Calu3 (cell line): ENCODE measurements around the gene TAPT1. TPM values are rescaled to one million over a fixed set of nuclear protein-coding genes. Genes with fewer than 3 reads are reported as not detected.

Source experiments
- BruUV-seq: library from RNA; stranded (reverse); fragments of 400-500 nt; replicated peaks from 2 replicates; lab custom pipeline; 2021; lab: Mats Ljungman, UMichigan
- CTCF ChIA-PET: fragments of 300-600 bp; sonication (Branson Sonifier 250); formaldehyde crosslinking; loops from one replicate; lab custom pipeline; 2022; ENCODE audit warnings: antibody characterized with exemption; lab: Charles Lee
- DNase-seq: peaks from one replicate; pipeline ENCODE4 v3.0.0; 2022
- H3K27ac Mint-ChIP-seq: one replicate; pipeline ENCODE4 v1.8.0; 2022; ENCODE audit warnings: mixed read lengths; ENCODE audit not compliant: unreplicated experiment
- H3K27me3 Mint-ChIP-seq: one replicate; pipeline ENCODE4 v1.8.0; 2022; ENCODE audit warnings: mixed read lengths; ENCODE audit not compliant: unreplicated experiment
- H3K36me3 Mint-ChIP-seq: one replicate; pipeline ENCODE4 v1.8.0; 2022; ENCODE audit warnings: mild to moderate bottlenecking, moderate library complexity, mixed read lengths; ENCODE audit not compliant: insufficient read depth, unreplicated experiment
- H3K4me1 Mint-ChIP-seq: one replicate; pipeline ENCODE4 v1.8.0; 2022; ENCODE audit warnings: mild to moderate bottlenecking, low read depth, mixed read lengths; ENCODE audit not compliant: unreplicated experiment
- H3K4me3 Mint-ChIP-seq: one replicate; pipeline ENCODE4 v1.8.0; 2022; ENCODE audit warnings: mild to moderate bottlenecking, low read depth, moderate library complexity, mixed read lengths; ENCODE audit not compliant: unreplicated experiment
- H3K9me3 Mint-ChIP-seq: one replicate; pipeline ENCODE4 v1.8.0; 2022; ENCODE audit warnings: low read depth, mixed read lengths; ENCODE audit not compliant: unreplicated experiment
- CTCF ChIP-seq: fragments of 200-600 bp; IDR thresholded peaks from one replicate; pipeline ENCODE4 v1.8.0; 2022; ENCODE audit warnings: antibody characterized with exemption; ENCODE audit not compliant: unreplicated experiment
- intact Hi-C: fragments of 100-400 bp; cut with micrococcal nuclease; formaldehyde crosslinking; loops from one replicate; pipeline ENCODE4 v1.10.0; 2022; ENCODE audit not compliant: unreplicated experiment
- total RNA-seq: library from RNA; stranded (reverse); gene quantifications from 2 replicates; pipeline ENCODE4 v1.2.3, GENCODE V29; 2022

Gene TAPT1
- total RNA-seq, 1 experiment from 2014 or later: 31.5 TPM

GRCh38 chr4:16125571-16126445 is 100.5 kb downstream of the TAPT1 start:
- Mint-ChIP-seq H3K27ac (no peak overlapping the region), H3K4me1 (peaks cover 20% of the 10 kb centered on the region), H3K36me3 (peaks cover 4% of the 10 kb centered on the region), H3K4me3 (no peak overlapping the region), H3K9me3 (no peaks in the 10 kb centered on the region), H3K27me3 (no peaks in the 10 kb centered on the region)
- no peak for TF ChIP-seq CTCF
- CTCF ChIA-PET: no interaction called here
- BruUV-seq: no TSS peak
- intact Hi-C loops: no loop called here
- no peak for DNase-seq

GRCh38 chr4:16124232-16124631 is 102.0 kb downstream of the TAPT1 start:
- H3K27ac Mint-ChIP-seq: peak overlapping the region; percentile 57
- intact Hi-C loops: loop anchor here (5.0 kb wide), 1 partner anchor 42 kb away; the partner anchor contains the start of gene PROM1
- H3K4me1 Mint-ChIP-seq: peaks cover 22% of the 10 kb centered on the region
- no peak for TF ChIP-seq CTCF
- peaks cover 4% of the 10 kb centered on the region for H3K36me3 Mint-ChIP-seq
- DNase-seq: no peak
- no peak overlapping the region for H3K4me3 Mint-ChIP-seq
- CTCF ChIA-PET: interaction anchor here (0.8 kb wide), 1 partner anchor 72 kb away, joined by 5 read pairs; no protein-coding TSS in a partner anchor
- H3K9me3 Mint-ChIP-seq: no peaks in the 10 kb centered on the region
- H3K27me3 Mint-ChIP-seq: no peaks in the 10 kb centered on the region
- no TSS peak for BruUV-seq

GRCh38 chr4:16123356-16124084 is 102.8 kb downstream of the TAPT1 start:
- Mint-ChIP-seq H3K36me3 (peaks cover 4% of the 10 kb centered on the region), H3K4me1 (peaks cover 18% of the 10 kb centered on the region), H3K4me3 (no peak overlapping the region), H3K27me3 (no peaks in the 10 kb centered on the region), H3K27ac (peak overlapping the region; percentile 57), H3K9me3 (no peaks in the 10 kb centered on the region)
- intact Hi-C loops: loop anchor here (1.0 to 5.0 kb wide), 3 partner anchors 18 to 89 kb away; partner anchors contain the start of gene PROM1
- no TSS peak for BruUV-seq
- TF ChIP-seq CTCF: no peak
- CTCF ChIA-PET: interaction anchor here (0.7 to 1.3 kb wide), 3 partner anchors 22 to 73 kb away, joined by 3 to 5 read pairs (median 4); no protein-coding TSS in a partner anchor
- DNase-seq: peak; percentile 70

- no peaks in the 10 kb centered on the region for H3K27me3 Mint-ChIP-seq
- H3K27ac Mint-ChIP-seq: no peak overlapping the region
- peaks cover 18% of the 10 kb centered on the region for H3K4me1 Mint-ChIP-seq
- BruUV-seq: no TSS peak
- no peak for DNase-seq
- TF ChIP-seq CTCF: no peak
- CTCF ChIA-PET: interaction anchor here (0.7 to 1.3 kb wide), 2 partner anchors 21 to 55 kb away, joined by 3 to 4 read pairs; no protein-coding TSS in a partner anchor
- intact Hi-C loops: loop anchor here (1.0 to 5.0 kb wide), 3 partner anchors 19 to 88 kb away; partner anchors contain the start of gene PROM1
- H3K4me3 Mint-ChIP-seq: no peak overlapping the region
- peaks cover 4% of the 10 kb centered on the region for H3K36me3 Mint-ChIP-seq
- H3K9me3 Mint-ChIP-seq: no peaks in the 10 kb centered on the region
These were observed 103.5 kb downstream of the TAPT1 start for GRCh38 chr4:16122784-16123183.
